Naive thymus-derived CD8-positive, alpha-beta T cell (primary cell): ENCODE results near the gene SEC24B. TPM values are rescaled to one million over a fixed set of nuclear protein-coding genes. Genes with fewer than 3 reads are reported as not detected.

Experiments used
- ATAC-seq, 2 donors: fragments of 150-1000 bp; cut with Tn5 transposase in 1 of 2; sonication (Bioruptor Pico), chemical (Tn5 transposase) in 1 of 2; 1 replicate in 1 of 2; 2 replicates in 1 of 2; pipeline ENCODE4 v1.10.0; 2021; ENCODE audit warnings: mild to moderate bottlenecking in 2 of 2, moderate library complexity in 2 of 2
- POLR2A ChIA-PET: fragments of 350-600 bp; sonication (Branson Sonifier 250); formaldehyde crosslinking; loops from one replicate; lab custom pipeline; 2021; ENCODE audit warnings: antibody characterized with exemption; lab: Charles Lee
- DNase-seq, 10 donors: peaks; one replicate each; pipeline versions ENCODE4 v3.0.0 to v3.0.0-alpha.2; 2020 to 2022
- H3K27ac Mint-ChIP-seq, 10 donors: one replicate each; pipeline ENCODE4 v1.8.0; 2020 to 2022; ENCODE audit warnings: mild to moderate bottlenecking in 10 of 10, mixed read lengths in 10 of 10, moderate library complexity in 4 of 10, inconsistent platforms in 1 of 10
- H3K27me3 Mint-ChIP-seq, 5 donors: one replicate each; pipeline ENCODE4 v1.8.0; 2021 to 2022; ENCODE audit warnings: mixed read lengths in 5 of 5
- H3K36me3 Mint-ChIP-seq, 3 donors: one replicate each; pipeline ENCODE4 v1.8.0; 2020 to 2022; ENCODE audit warnings: mixed read lengths in 3 of 3, mild to moderate bottlenecking in 2 of 3, inconsistent platforms in 1 of 3
- H3K4me1 Mint-ChIP-seq, 4 donors: one replicate each; pipeline ENCODE4 v1.8.0; 2021 to 2022; ENCODE audit warnings: mixed read lengths in 4 of 4
- H3K4me3 Mint-ChIP-seq, 10 donors: one replicate each; pipeline ENCODE4 v1.8.0; 2020 to 2022; ENCODE audit warnings: mild to moderate bottlenecking in 10 of 10, mixed read lengths in 10 of 10, moderate library complexity in 6 of 10, inconsistent platforms in 1 of 10
- H3K9me3 Mint-ChIP-seq, 9 donors: one replicate each; pipeline ENCODE4 v1.8.0; 2020 to 2022; ENCODE audit warnings: mixed read lengths in 9 of 9, mild to moderate bottlenecking in 3 of 9, inconsistent platforms in 1 of 9, moderate library complexity in 1 of 9
- polyA plus RNA-seq, 3 donors: library from polyadenylated mRNA; unstranded; fragments of 300-500 nt; fragmentation: Illumina TruSeq; gene quantifications; one replicate each; pipeline ENCODE4 v1.2.3, GENCODE V29; 2021
- total RNA-seq, 8 experiments: library from RNA in 2 of 8; stranded (reverse) in 2 of 8; gene quantifications; one replicate each; pipeline ENCODE4 v1.2.3 and lab custom pipeline; 2021 to 2026

The SEC24B gene
- total and polyA plus RNA-seq, 5 experiments from 2014 or later = 8.3 to 39.6 (median 17.2) TPM

- H3K27ac Mint-ChIP-seq = peak overlapping the region in 2 of 10 donors; percentile 2 to 17
- DNase-seq = no peak
- no peaks in the 10 kb centered on the region for H3K4me1 Mint-ChIP-seq
- ATAC-seq = no peak
- POLR2A ChIA-PET = no interaction called here
- H3K27me3 Mint-ChIP-seq = peaks cover 0 to 7% (median 0%) of the 10 kb centered on the region in 5 donors
- no peaks in the 10 kb centered on the region for H3K9me3 Mint-ChIP-seq
- H3K4me3 Mint-ChIP-seq = no peak overlapping the region
- H3K36me3 Mint-ChIP-seq = no peaks in the 10 kb centered on the region
These were observed 22.8 kb upstream of the SEC24B start for GRCh38 chr4:109410776-109411175.

- Mint-ChIP-seq H3K4me1 (no peaks in the 10 kb centered on the region), H3K27ac (no peak overlapping the region), H3K36me3 (no peaks in the 10 kb centered on the region), H3K4me3 (no peak overlapping the region), H3K9me3 (no peaks in the 10 kb centered on the region), H3K27me3 (no peaks in the 10 kb centered on the region)
- no peak for DNase-seq
- ATAC-seq = no peak
- POLR2A ChIA-PET = no interaction called here
These were observed 21.7 kb upstream of the SEC24B start for GRCh38 chr4:109411964-109412363.

GRCh38 chr4:109412776-109413175 lies 20.8 kb upstream of the SEC24B start:
- DNase-seq = no peak
- H3K36me3 Mint-ChIP-seq = no peaks in the 10 kb centered on the region
- H3K4me1 Mint-ChIP-seq = no peaks in the 10 kb centered on the region
- H3K4me3 Mint-ChIP-seq = no peak overlapping the region
- ATAC-seq = no peak
- H3K9me3 Mint-ChIP-seq = no peaks in the 10 kb centered on the region
- H3K27ac Mint-ChIP-seq = no peak overlapping the region
- no peaks in the 10 kb centered on the region for H3K27me3 Mint-ChIP-seq
- POLR2A ChIA-PET = no interaction called here

- DNase-seq = no peak
- POLR2A ChIA-PET = interaction anchor here (0.6 kb wide), 1 partner anchor 9 kb away, joined by 4 read pairs; no protein-coding TSS in a partner anchor
- Mint-ChIP-seq H3K4me1 (no peaks in the 10 kb centered on the region), H3K36me3 (no peaks in the 10 kb centered on the region), H3K27ac (no peak overlapping the region), H3K4me3 (no peak overlapping the region), H3K9me3 (no peaks in the 10 kb centered on the region), H3K27me3 (no peaks in the 10 kb centered on the region)
- ATAC-seq = no peak
These were observed 18.7 kb upstream of the SEC24B start for GRCh38 chr4:109414938-109415337.

GRCh38 chr4:109418588-109418987 lies 15.0 kb upstream of the SEC24B start:
- POLR2A ChIA-PET = no interaction called here
- H3K36me3 Mint-ChIP-seq = no peaks in the 10 kb centered on the region
- peaks cover 3 to 7% (median 3%) of the 10 kb centered on the region in 4 donors for H3K4me1 Mint-ChIP-seq
- DNase-seq = no peak
- H3K4me3 Mint-ChIP-seq = no peak overlapping the region
- H3K9me3 Mint-ChIP-seq = no peaks in the 10 kb centered on the region
- ATAC-seq = no peak
- H3K27me3 Mint-ChIP-seq = peaks cover 0 to 2% (median 0%) of the 10 kb centered on the region in 5 donors
- H3K27ac Mint-ChIP-seq = peak overlapping the region in 1 of 10 donors; percentile 82

GRCh38 chr4:109419679-109420078 lies 13.9 kb upstream of the SEC24B start:
- H3K4me1 Mint-ChIP-seq = peaks cover 3 to 7% (median 3%) of the 10 kb centered on the region in 4 donors
- peaks cover 0 to 2% (median 0%) of the 10 kb centered on the region in 5 donors for H3K27me3 Mint-ChIP-seq
- no peaks in the 10 kb centered on the region for H3K36me3 Mint-ChIP-seq
- DNase-seq (no peak), ATAC-seq (no peak)
- no peak overlapping the region for H3K27ac Mint-ChIP-seq
- H3K9me3 Mint-ChIP-seq = no peaks in the 10 kb centered on the region
- POLR2A ChIA-PET = no interaction called here
- no peak overlapping the region for H3K4me3 Mint-ChIP-seq

- peaks cover 0 to 2% (median 0%) of the 10 kb centered on the region in 5 donors for H3K27me3 Mint-ChIP-seq
- no peaks in the 10 kb centered on the region for H3K36me3 Mint-ChIP-seq
- POLR2A ChIA-PET = no interaction called here
- no peak overlapping the region for H3K27ac Mint-ChIP-seq
- ATAC-seq (no peak), DNase-seq (no peak)
- no peak overlapping the region for H3K4me3 Mint-ChIP-seq
- H3K9me3 Mint-ChIP-seq = no peaks in the 10 kb centered on the region
- peaks cover 3 to 7% (median 3%) of the 10 kb centered on the region in 4 donors for H3K4me1 Mint-ChIP-seq
These were observed 9.3 kb upstream of the SEC24B start for GRCh38 chr4:109424093-109424841.

- DNase-seq (no peak), ATAC-seq (no peak)
- H3K27me3 Mint-ChIP-seq = peaks cover 0 to 2% (median 0%) of the 10 kb centered on the region in 5 donors
- H3K4me1 Mint-ChIP-seq = peaks cover 3 to 7% (median 3%) of the 10 kb centered on the region in 4 donors
- peak overlapping the region in 1 of 10 donors; percentile 22 for H3K27ac Mint-ChIP-seq
- no peaks in the 10 kb centered on the region for H3K9me3 Mint-ChIP-seq
- POLR2A ChIA-PET = no interaction called here
- H3K4me3 Mint-ChIP-seq = no peak overlapping the region
- H3K36me3 Mint-ChIP-seq = peaks cover 0 to 6% (median 2%) of the 10 kb centered on the region in 3 donors
These were observed 8.2 kb upstream of the SEC24B start for GRCh38 chr4:109425405-109425804.

- peak overlapping the region in 3 of 10 donors; percentile 7 to 33 (median 10) for H3K27ac Mint-ChIP-seq
These were observed 4.1 kb upstream of the SEC24B start for GRCh38 chr4:109429545-109429944.

GRCh38 chr4:109432203-109432602 lies 1.4 kb upstream of the SEC24B start:
- POLR2A ChIA-PET = interaction anchor here (0.6 to 3.0 kb wide), 3 partner anchors 127 to 1711 kb away, joined by 3 to 16 read pairs (median 6); partner anchors contain the start of gene MCUB
- DNase-seq = no peak
- peak overlapping the region; percentile 73 to 93 (median 84) for H3K4me3 Mint-ChIP-seq
- H3K36me3 Mint-ChIP-seq = peaks cover 0 to 9% (median 2%) of the 10 kb centered on the region in 3 donors
- no peak for ATAC-seq
- peak overlapping the region; percentile 86 to 97 (median 92) for H3K27ac Mint-ChIP-seq
- no peaks in the 10 kb centered on the region for H3K9me3 Mint-ChIP-seq
- H3K4me1 Mint-ChIP-seq = peaks cover 12 to 41% (median 40%) of the 10 kb centered on the region in 4 donors
- no peaks in the 10 kb centered on the region for H3K27me3 Mint-ChIP-seq

More at GRCh38 chr4:109429545-109429944, 4.1 kb upstream of the SEC24B start:
- Mint-ChIP-seq H3K4me3 (no peak overlapping the region), H3K36me3 (peaks cover 0 to 9% (median 2%) of the 10 kb centered on the region in 3 donors), H3K27me3 (no peaks in the 10 kb centered on the region), H3K9me3 (no peaks in the 10 kb centered on the region), H3K4me1 (peaks cover 4 to 15% (median 15%) of the 10 kb centered on the region in 4 donors)
- ATAC-seq (no peak), DNase-seq (no peak)
- POLR2A ChIA-PET = no interaction called here

GRCh38 chr4:109432696-109433095 lies 919 bp upstream of the SEC24B start:
- peak overlapping the region; percentile 86 to 97 (median 92) for H3K27ac Mint-ChIP-seq
- POLR2A ChIA-PET = interaction anchor here (0.6 to 3.0 kb wide), 11 partner anchors 9 to 1712 kb away, joined by 3 to 16 read pairs (median 6); partner anchors contain the start of genes GAR1, MCUB and PLA2G12A
- peak overlapping the region; percentile 73 to 93 (median 84) for H3K4me3 Mint-ChIP-seq
- H3K9me3 Mint-ChIP-seq = no peaks in the 10 kb centered on the region
- DNase-seq (peak in 1 of 10 donors; percentile 9), ATAC-seq (no peak)
- peaks cover 12 to 46% (median 45%) of the 10 kb centered on the region in 4 donors for H3K4me1 Mint-ChIP-seq
- no peaks in the 10 kb centered on the region for H3K27me3 Mint-ChIP-seq
- H3K36me3 Mint-ChIP-seq = peaks cover 0 to 9% (median 2%) of the 10 kb centered on the region in 3 donors

GRCh38 chr4:109434007-109434971 lies 674 bp downstream of the SEC24B start:
- Mint-ChIP-seq H3K27ac (peak overlapping the region; percentile 83 to 95 (median 91)), H3K4me3 (peak overlapping the region; percentile 77 to 91 (median 86)), H3K27me3 (no peaks in the 10 kb centered on the region), H3K36me3 (peaks cover 0 to 11% (median 2%) of the 10 kb centered on the region in 3 donors), H3K9me3 (no peaks in the 10 kb centered on the region), H3K4me1 (peaks cover 17 to 62% (median 59%) of the 10 kb centered on the region in 4 donors)
- ATAC-seq (peak; percentile 1 to 42), DNase-seq (peak in 6 of 10 donors; percentile 10 to 37 (median 34))
- POLR2A ChIA-PET = interaction anchor here (0.5 to 3.0 kb wide), 14 partner anchors 8 to 1399 kb away, joined by 3 to 16 read pairs (median 4); partner anchors contain the start of genes GAR1, MCUB and PLA2G12A
